Nephron (organoid): ENCODE data around the gene KIF4A.
A peak's percentile ranks its signal among the peaks of the same experiment; 100 is the strongest.

Source experiments
- H3K27ac Mint-ChIP-seq, 3 experiments: 2 replicates each; pipeline ENCODE4 v1.8.0; 2020; ENCODE audit warnings: mixed read lengths in 3 of 3, mild to moderate bottlenecking in 2 of 3, moderate library complexity in 1 of 3
- H3K27me3 Mint-ChIP-seq: 2 replicates; pipeline ENCODE4 v1.8.0; 2021; ENCODE audit warnings: low read depth, mild to moderate bottlenecking, moderate library complexity, mixed read lengths
- H3K36me3 Mint-ChIP-seq: 2 replicates; pipeline ENCODE4 v1.8.0; 2020; ENCODE audit warnings: low read depth, mixed read lengths
- H3K4me1 Mint-ChIP-seq: 2 replicates; pipeline ENCODE4 v1.8.0; 2020; ENCODE audit warnings: mixed read lengths
- H3K4me3 Mint-ChIP-seq, 3 experiments: 2 replicates each; pipeline ENCODE4 v1.8.0; 2020; ENCODE audit warnings: mild to moderate bottlenecking in 3 of 3, mixed read lengths in 3 of 3, moderate library complexity in 2 of 3
- H3K9me3 Mint-ChIP-seq: 2 replicates; pipeline ENCODE4 v1.8.0; 2020; ENCODE audit warnings: mixed read lengths
- TF ChIP-seq, protein P1 (sequence below), 3 experiments: fragments of 200-600 bp; sonication (generic); IDR thresholded peaks; one replicate each; pipeline ENCODE4 v1.5.0; 2021; ENCODE audit warnings: antibody characterized with exemption in 3 of 3; ENCODE audit not compliant: unreplicated experiment in 3 of 3

Gene KIF4A

GRCh38 chrX:70434352-70434866, 144.5 kb downstream of the KIF4A start:
- no peaks in the 10 kb centered on the region for H3K4me1 Mint-ChIP-seq
- TF ChIP-seq, protein P1, sequence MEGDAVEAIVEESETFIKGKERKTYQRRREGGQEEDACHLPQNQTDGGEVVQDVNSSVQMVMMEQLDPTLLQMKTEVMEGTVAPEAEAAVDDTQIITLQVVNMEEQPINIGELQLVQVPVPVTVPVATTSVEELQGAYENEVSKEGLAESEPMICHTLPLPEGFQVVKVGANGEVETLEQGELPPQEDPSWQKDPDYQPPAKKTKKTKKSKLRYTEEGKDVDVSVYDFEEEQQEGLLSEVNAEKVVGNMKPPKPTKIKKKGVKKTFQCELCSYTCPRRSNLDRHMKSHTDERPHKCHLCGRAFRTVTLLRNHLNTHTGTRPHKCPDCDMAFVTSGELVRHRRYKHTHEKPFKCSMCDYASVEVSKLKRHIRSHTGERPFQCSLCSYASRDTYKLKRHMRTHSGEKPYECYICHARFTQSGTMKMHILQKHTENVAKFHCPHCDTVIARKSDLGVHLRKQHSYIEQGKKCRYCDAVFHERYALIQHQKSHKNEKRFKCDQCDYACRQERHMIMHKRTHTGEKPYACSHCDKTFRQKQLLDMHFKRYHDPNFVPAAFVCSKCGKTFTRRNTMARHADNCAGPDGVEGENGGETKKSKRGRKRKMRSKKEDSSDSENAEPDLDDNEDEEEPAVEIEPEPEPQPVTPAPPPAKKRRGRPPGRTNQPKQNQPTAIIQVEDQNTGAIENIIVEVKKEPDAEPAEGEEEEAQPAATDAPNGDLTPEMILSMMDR (IDR thresholded peaks at IDR 0.05; ENCODE audit: unreplicated experiment in 3 of 3) = no peak
- H3K9me3 Mint-ChIP-seq = peaks cover 3% of the 10 kb centered on the region
- no peaks in the 10 kb centered on the region for H3K36me3 Mint-ChIP-seq
- peak overlapping the region; percentile 89 to 91 (median 90) for H3K4me3 Mint-ChIP-seq
- peak overlapping the region in 2 of 3 experiments; percentile 78 to 86 for H3K27ac Mint-ChIP-seq
- H3K27me3 Mint-ChIP-seq = peaks cover 35% of the 10 kb centered on the region

DNA sequence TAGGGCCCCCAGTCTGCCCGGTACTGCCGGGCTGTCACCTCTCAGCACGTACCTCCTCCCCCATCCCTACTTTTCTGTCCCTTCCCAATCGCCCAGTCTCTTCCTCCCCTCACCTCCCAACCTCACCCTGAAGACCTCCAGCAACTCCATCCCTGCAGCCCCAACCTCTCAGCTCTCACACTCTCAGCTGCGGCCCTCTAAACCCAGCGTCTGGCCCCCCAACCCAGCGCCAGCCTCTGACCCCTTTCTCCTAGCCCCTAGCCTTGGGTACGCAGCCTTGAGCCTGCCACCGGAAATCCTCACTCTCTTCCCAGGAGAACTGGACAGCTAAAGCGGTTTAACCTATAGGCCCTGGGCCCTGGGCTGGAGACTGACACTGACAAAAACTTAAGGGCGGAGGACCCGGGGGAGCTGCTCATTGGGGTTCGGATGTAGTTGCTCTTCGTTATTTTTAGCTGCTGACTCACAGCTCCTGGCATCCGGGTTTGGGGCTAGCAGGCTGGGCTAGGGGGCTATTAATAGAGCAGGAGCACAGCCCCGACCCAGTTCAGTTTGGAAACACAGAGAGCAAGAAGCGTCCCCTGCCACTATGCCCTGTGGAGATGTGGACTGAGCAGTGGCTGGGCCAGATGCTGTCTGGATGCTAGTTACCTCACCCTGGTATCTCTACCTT, 145.1 kb downstream of the KIF4A start:
- no peak overlapping the region for H3K27ac Mint-ChIP-seq

GRCh38 chrX:70436343-70436742, 146.4 kb downstream of the KIF4A start:
- Mint-ChIP-seq H3K27me3 (peaks cover 50% of the 10 kb centered on the region), H3K27ac (no peak overlapping the region), H3K4me3 (peak overlapping the region; percentile 31 to 91 (median 70)), H3K36me3 (no peaks in the 10 kb centered on the region), H3K9me3 (peaks cover 6% of the 10 kb centered on the region), H3K4me1 (no peaks in the 10 kb centered on the region)
- TF ChIP-seq, protein P1 (IDR thresholded peaks at IDR 0.05; ENCODE audit: unreplicated experiment in 3 of 3) = no peak

More for the DNA sequence above, 145.1 kb downstream of the KIF4A start:
- Mint-ChIP-seq H3K4me1 (no peaks in the 10 kb centered on the region), H3K27me3 (peaks cover 39% of the 10 kb centered on the region), H3K9me3 (peaks cover 5% of the 10 kb centered on the region), H3K36me3 (no peaks in the 10 kb centered on the region), H3K4me3 (peak overlapping the region; percentile 89 to 91 (median 90))
- TF ChIP-seq, protein P1 (IDR thresholded peaks at IDR 0.05; ENCODE audit: unreplicated experiment in 3 of 3) = no peak

- TF ChIP-seq, protein P1 (IDR thresholded peaks at IDR 0.05; ENCODE audit: unreplicated experiment in 3 of 3) = no peak
- H3K4me1 Mint-ChIP-seq = no peaks in the 10 kb centered on the region
- peaks cover 56% of the 10 kb centered on the region for H3K27me3 Mint-ChIP-seq
- no peak overlapping the region for H3K27ac Mint-ChIP-seq
- H3K9me3 Mint-ChIP-seq = peaks cover 6% of the 10 kb centered on the region
- H3K36me3 Mint-ChIP-seq = no peaks in the 10 kb centered on the region
- H3K4me3 Mint-ChIP-seq = peak overlapping the region in 1 of 3 experiments; percentile 6
Observed at GRCh38 chrX:70437011-70437410, 147.1 kb downstream of the KIF4A start.

GRCh38 chrX:70437921-70438665, 148.2 kb downstream of the KIF4A start:
- Mint-ChIP-seq H3K4me1 (no peaks in the 10 kb centered on the region), H3K4me3 (peak overlapping the region in 1 of 3 experiments; percentile 26), H3K27ac (no peak overlapping the region), H3K27me3 (peaks cover 67% of the 10 kb centered on the region), H3K9me3 (peaks cover 6% of the 10 kb centered on the region), H3K36me3 (no peaks in the 10 kb centered on the region)
- TF ChIP-seq, protein P1 (IDR thresholded peaks at IDR 0.05; ENCODE audit: unreplicated experiment in 3 of 3) = no peak
